ENCODE measurements around the gene COL5A1.
"Not testable (repeated sequence)": the region's sequence is repeated elsewhere in the genome, so short reads cannot be mapped to it uniquely, and the experiment has no call there.

Gene COL5A1

GRCh38 chr9:134638502-134639090 is 3.0 kb upstream of the COL5A1 start:
- no peak for DNase-seq (ENCODE audit: low read depth in 2 of 2)

GRCh38 chr9:134639994-134640393 is 1.6 kb upstream of the COL5A1 start:
- no peak for DNase-seq (ENCODE audit: low read depth in 2 of 2)

- DNase-seq (ENCODE audit: low read depth in 2 of 2): no peak
Measured at GRCh38 chr9:134640506-134641172, 964 bp upstream of the COL5A1 start.

GRCh38 chr9:134641990-134642384 is 384 bp downstream of the COL5A1 start:
- DNase-seq (ENCODE audit: low read depth in 2 of 2): no peak

- DNase-seq (ENCODE audit: low read depth in 2 of 2): no peak
Measured at GRCh38 chr9:134642385-134643181, 980 bp downstream of the COL5A1 start.

GRCh38 chr9:134643222-134643671 is 1.6 kb downstream of the COL5A1 start:
- DNase-seq (ENCODE audit: low read depth in 2 of 2): no peak

- not testable (repeated sequence) for DNase-seq (ENCODE audit: low read depth in 2 of 2)
Measured at GRCh38 chr9:134644401-134644724, 2.8 kb downstream of the COL5A1 start.

GRCh38 chr9:134644725-134645606 is 3.4 kb downstream of the COL5A1 start:
- no peak for DNase-seq (ENCODE audit: low read depth in 2 of 2)

- DNase-seq (ENCODE audit: low read depth in 2 of 2): no peak
Measured at GRCh38 chr9:134645607-134646365, 4.2 kb downstream of the COL5A1 start.

GRCh38 chr9:134647359-134648080 is 5.9 kb downstream of the COL5A1 start:
- DNase-seq (ENCODE audit: low read depth in 2 of 2): no peak

- DNase-seq (ENCODE audit: low read depth in 2 of 2): no peak
Measured at GRCh38 chr9:134648701-134649530, 7.3 kb downstream of the COL5A1 start.

- no peak for DNase-seq (ENCODE audit: low read depth in 2 of 2)
Measured at GRCh38 chr9:134650431-134651190, 9.0 kb downstream of the COL5A1 start.

- no peak for DNase-seq (ENCODE audit: low read depth in 2 of 2)
Measured at GRCh38 chr9:134651226-134651905, 9.8 kb downstream of the COL5A1 start.

- DNase-seq (ENCODE audit: low read depth in 2 of 2): no peak
Measured at GRCh38 chr9:134652291-134653225, 11.0 kb downstream of the COL5A1 start.

GRCh38 chr9:134653259-134654009 is 11.8 kb downstream of the COL5A1 start:
- DNase-seq (ENCODE audit: low read depth in 2 of 2): no peak

- DNase-seq (ENCODE audit: low read depth in 2 of 2): no peak
Measured at GRCh38 chr9:134655101-134655500, 13.5 kb downstream of the COL5A1 start.

Measured in stimulated activated CD8-positive, alpha-beta memory T cell treated with anti-CD3 and anti-CD28 coated beads, Interleukin-2, amount 100 ng/mL, for 48 hours (primary cell).